GM19193 (cell line): ENCODE results near the gene GFI1B.

Experiments used
- POLR2A ChIP-seq: IDR thresholded peaks from 4 replicates; pipeline ENCODE4 v1.6.1; 2011; ENCODE audit not compliant: insufficient read depth, insufficient read length; ENCODE audit errors: extremely low read depth

GFI1B gene

DNA sequence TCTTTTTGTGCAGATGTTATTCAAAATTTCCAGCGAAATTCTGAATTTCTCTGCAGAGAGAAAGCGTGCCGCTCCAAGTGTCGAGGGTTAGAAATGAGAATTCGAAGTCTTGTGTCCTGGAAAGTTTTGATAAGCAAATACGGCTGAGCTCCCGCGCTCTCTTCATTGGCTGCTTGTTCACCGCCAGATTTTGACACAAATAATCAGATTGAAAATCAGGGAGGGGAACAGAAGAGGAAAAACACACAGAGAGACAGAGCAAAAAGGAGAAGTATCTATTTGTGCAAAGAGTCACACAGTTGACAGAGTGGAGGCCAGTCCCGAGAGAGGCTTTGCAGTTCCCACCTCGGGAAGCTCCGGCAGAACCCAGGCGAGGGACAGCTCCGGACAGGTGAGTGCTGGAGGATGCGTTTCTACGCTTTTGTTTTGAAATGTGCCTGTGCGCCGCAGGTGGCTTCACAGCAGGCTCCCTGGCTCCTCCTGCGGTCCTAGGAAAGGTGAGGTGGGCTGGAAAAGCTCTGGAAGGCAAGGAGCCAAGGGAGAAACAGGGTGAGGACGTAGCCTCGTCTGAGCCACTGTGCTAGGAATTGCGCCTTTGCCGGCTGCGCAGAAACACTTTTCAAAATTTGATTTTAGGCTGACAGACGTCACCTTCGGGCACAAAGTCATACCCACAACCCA lies at the start of gene GFI1B:
Gene GFI1B, plus strand, starts transcription at position 244 of the 681 bp plus-strand sequence. CDS start 7,985 bp downstream, outside the sequence.
- no peak for TF ChIP-seq POLR2A

DNA sequence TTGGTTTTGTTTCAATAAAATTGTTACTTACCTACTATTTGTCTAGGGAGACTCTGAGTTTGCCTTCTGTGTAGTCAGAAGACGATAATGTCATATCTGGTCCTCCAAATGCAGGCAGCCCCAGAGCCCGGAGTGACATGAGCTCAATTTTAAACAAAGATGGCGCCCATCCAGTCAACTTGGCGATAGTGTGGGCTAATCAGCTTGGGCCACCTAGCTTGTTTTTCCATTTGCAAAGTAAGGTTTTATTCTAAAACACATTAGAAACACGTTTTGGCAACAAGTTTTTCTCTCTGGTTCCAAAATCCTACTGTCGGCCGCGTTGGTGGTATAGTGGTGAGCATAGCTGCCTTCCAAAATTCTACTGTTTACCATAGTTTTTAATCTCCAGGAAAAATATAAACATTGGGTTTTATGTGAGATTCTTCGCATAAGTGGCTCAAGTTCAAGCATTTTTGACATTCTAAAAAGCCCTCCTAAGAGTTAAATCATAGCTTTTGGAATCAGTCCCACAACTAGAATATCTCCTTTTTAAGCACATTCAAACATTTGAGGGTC lies 47.2 kb upstream of the GFI1B start:
- TF ChIP-seq POLR2A = no peak

DNA sequence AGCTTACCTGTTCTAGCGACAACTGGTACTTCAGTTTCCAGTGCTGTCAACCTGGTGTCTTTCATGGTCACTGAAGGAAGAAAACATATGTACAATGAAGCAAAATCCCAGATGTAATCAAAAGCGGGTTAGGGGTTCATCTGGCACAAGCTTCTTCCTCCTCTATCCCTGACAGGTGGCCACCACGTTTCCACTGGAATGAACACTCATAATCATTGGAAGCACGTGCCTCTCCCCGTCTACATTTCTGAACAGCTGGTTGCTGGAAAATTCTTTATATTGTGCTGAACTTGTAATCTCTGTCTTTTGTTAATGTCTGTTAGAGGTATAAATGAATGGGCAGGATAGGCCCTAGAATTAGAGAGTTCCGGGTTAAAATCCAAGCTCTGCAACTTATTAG lies 43.5 kb upstream of the GFI1B start:
- no peak for TF ChIP-seq POLR2A

DNA sequence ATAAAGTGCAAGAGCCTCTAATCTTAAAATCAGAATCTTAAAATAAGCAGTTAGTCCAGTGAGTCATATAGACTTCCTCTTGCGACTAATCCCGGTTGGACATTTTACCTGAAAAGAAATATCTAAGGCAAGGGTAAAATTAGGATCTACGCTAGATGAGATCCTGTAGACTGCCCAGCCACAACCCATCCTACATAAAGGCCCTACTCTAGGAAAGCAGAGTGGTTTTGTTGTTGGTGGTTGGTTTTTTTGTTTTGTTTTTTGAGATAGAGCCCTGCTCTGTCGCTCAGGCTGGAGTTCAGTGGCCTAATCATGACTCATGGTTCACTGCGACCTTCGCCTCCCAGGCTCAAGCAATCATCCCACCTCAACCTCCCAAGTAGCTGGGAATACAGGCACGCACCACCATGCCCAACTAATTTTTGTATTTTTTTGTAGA lies 41.0 kb upstream of the GFI1B start:
- no peak for TF ChIP-seq POLR2A

DNA sequence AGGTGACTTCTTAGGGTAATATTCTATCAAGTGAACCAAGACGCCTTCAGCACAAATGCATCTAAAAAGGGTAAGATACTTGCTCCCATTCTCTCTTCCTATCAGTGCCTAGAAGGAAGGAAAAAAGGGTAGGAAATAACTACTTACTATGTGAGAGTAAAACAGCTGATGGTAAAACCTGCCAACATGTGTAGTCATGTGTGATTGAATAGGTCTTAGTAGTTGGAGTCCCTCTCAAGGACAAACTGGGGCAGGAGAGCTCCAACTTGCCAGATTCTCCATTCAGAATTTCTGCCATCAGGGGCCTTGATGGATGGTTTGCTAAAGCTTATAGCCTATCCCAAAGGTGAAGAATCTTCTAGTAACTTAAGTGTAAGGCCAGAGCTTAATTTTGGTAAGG lies 39.3 kb upstream of the GFI1B start:
- no peak for TF ChIP-seq POLR2A

DNA sequence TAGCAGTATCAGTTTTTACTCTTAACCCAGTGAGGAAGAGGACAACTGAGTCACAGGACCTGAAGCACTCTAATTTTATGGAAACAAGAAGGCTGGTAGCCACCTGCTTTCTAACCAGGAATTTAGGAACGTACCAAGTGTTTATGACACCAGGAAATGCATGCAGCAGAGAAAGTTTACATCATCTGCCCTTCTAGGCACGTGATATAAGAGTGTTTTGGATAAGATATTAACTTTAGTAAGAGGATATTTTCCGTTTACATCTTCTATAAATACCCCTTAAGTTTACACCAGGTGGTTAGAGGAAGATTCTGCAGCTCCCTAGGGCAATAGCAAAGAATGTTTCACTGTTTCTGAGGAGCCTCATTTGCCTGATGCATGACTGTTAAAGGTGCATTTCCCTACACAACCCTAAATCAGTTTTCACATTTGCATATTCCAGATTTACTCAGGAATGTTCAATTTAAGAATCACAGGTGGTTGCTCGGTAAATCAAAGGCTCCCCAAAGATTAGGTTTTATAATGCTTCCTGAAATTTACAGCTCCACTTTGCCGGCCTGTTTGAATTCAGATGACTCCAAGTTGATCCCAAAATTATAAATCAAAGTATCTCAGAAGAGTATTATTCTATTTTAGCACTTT lies 35.8 kb upstream of the GFI1B start:
- no peak for TF ChIP-seq POLR2A

DNA sequence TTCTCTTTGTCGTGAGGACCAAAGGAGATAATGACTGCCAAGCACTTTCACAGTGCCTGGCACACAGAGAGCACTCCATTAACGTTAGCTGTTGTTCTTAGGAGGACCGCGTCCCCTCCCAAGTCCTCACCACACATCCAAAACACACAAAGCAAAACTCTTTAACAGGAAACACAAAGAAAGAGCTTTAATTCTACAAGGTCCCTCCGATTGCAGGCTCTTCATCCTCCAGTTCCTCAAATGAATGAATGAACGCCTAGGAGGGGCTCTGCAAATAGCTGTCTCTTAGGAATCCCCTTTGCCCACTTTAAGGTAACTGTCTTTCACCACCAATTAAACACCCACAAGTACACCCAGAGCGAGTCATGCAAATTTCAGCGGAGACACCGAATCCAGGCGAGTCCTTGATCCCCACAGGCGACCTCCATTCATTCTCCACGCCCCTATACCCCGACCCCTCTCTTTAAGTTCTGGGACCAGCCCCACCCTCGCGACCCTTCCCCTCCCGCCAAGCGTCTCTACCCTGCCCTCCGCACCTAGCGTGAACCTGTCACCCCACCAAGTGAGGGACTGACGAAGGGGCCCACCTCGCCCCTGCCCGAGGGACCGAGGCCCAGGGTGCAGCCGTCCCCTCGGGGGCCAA lies 34.7 kb upstream of the GFI1B start:
- TF ChIP-seq POLR2A = no peak

DNA sequence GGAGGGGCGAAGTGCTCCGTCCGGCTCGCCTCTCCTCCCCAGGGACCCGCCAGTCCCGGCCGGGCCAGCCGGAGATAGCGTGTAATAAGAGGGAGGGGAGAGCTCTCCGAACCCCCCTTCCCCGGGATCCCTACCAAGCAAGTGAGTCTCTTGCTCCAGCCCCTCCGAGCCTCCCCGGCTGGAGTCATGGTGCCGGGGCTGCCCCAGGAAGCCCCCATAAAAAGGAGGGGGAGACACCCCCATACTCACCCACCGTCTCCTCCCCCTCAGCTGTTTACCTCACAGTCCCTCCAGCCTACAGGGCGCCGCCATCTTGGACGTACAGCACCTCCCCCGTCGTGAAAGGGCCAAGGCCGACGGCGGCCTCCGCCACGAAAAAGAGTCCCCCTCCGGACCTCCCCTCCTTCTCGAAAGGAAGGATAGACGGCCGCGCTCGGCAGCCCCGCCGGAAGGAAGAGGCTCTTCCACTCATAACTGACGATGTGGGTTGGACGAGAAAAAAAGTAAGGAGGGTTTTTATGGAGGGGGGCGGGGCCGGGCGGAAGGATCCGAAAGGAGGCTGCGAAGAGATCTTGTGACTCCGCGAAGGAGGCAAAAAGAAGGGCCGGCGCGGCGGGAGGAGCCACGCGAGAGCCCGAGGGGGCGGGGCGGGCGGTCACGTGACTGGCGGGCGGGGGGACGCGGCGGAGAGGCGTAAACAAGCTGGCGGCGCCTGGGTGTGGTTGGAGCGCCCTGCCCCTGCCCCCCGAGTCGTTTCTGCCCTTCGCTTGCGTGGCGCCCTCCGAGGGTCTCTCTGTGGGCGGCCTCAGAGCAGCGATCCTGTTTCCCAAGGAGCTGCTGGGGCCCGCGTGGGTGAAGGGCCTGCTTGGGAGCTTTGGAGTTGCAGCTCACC lies 34.0 kb upstream of the GFI1B start, which contains the start of gene TSC1:
Gene TSC1, minus strand, starts transcription at position 323 of the 892 bp plus-strand sequence. CDS start 15,744 bp downstream, outside the sequence.
- TF ChIP-seq POLR2A = peak; percentile 77

DNA sequence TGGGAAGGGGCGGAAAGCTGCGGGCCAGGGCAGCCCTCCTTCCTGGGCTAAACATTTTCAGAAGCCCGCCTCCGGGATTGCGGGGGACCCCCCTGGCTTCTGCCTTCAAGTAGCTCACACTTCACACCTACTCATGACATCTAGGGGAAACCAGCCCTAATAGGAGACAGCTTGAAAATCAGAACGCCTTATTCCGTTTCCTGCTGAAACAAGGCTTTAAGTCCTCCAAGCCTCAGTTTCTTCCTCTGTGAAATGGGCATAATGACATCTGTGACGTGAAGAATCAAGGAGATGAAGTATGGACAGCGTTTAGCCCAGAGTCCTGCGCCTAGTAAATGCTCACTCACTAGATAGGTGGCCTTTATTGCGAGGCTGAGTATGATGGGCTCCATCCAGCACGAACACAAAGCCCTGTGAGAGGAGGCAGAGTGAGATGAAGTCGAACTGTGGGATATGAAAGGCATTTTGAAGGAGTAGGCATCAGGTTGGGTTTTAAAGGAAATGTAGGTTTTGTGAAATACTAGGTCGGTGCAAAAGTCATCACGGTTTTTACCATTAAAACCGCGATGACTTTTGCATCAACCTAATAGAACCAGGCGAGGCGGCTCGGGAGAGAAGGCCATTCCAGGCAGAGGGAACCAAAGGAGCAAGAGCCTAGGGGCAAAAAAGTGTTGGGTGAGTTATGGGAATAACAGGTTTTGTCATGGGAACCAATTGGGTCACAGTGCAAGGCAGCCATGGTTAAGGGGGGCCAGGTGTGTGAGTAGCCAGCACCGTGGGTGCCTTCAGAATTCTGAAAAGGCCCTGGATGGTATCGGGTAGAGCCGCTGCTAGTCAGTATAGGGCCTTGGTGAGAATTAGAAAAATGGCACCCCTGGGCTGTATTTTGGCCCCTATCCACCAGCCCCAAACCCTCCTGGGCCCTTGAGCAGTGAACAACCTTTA lies 33.0 kb upstream of the GFI1B start:
- no peak for TF ChIP-seq POLR2A

DNA sequence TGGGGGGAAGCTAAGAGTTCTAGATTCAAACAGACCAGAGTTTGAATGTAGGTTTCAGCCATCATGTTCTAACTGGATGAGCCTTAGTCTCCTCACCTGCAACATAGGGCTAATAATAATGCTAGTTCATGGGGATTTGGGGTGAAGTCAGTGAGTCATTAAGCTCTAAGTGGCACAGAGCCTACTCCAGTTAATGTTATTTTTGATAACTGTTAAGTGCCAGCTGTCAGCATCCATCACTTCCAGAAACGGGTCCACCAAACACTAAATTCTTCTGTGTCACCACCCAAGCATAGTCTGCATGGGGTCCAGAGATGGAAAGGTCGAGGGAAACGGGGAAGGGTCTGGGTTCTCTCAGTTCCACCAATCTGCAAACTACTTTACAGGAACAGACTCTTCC lies 32.3 kb upstream of the GFI1B start:
- no peak for TF ChIP-seq POLR2A

DNA sequence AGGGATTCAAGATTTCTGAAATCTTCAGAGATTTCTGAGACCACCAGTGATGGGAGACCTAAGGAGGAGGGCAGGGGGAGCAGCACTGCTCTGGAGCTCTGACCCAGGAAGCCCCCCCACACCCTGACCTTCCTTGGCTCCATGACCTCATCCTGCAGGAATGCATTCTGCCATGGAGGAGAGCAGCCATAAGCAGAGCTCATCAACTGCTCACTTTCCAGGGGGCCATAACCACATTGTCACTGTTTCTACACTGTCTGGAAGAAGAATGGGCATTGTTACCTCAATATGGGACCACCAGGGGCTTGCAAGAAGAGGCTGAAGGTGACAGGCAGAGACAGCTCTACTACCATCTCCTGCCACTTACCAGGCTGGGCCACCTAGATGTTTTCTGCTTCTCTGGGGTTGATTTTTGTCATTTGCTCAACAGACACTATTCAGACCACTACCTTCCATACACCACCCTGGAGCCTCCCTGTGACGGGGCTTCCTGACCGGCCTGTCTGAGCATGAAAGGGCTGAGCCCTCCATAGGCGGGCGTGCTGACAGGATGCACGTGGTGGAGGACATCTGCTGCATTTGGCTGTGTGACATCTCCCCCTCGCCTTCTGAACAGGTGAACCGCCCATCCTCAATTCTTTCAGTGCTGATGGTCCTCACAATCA lies 31.7 kb upstream of the GFI1B start:
- TF ChIP-seq POLR2A = no peak

DNA sequence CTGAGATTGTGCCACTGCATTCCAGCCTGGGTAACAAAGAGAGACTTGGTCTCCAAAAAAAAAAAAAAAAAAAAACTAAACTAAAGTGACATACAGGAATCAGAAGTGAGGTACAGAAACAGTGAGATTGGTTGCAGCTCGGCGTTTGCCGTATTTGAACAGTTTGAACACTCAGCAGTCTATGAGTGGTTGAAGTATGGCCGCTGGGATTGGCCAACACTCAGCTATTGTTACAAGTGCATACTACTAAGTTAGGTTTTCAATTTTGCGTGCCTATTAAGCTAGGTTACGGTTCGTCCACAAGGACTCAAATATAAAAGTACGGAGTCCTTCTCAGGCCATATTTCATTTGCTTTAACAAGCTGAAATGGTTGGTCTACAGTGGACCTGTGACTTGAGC lies 30.7 kb upstream of the GFI1B start:
- TF ChIP-seq POLR2A = no peak

DNA sequence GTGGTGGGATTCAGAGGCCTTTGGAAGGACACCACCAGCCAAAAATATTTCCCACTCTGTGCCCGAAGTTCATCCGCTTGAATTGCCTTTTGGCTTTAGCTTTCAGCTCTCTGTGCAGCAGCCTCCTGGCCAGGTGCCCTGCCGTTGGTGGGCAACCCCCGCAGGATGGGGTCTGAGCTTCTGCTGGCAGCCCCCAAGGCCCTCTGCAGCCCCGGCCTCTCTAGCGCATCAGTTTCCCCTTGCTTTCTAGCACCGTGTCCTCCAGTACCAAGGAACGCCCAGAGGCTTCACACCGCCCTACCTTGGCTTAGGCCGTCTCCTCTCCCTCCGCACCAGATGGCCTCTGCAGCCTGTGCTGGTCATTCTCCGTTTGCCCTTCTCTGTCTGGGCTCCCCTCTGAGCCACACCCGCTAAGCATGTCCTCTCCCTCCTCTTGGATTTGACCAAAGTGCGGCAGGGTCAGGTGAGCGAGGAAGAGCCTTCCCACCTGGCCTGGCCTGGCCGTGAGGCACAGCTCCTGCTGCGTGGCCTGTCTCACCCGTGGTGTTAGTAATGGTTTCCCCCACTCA lies 29.9 kb upstream of the GFI1B start:
- TF ChIP-seq POLR2A = no peak
